ENCODE data around the gene WDR86.

WDR86 gene

GRCh38 chr7:151435971-151436370 is 26.1 kb upstream of the WDR86 start:
- Histone ChIP-seq H3K4me3 (replicated peaks; ENCODE audit: insufficient read depth, low read length) (no peak overlapping the region), H3K27ac (replicated peaks) (no peak overlapping the region), H3K27me3 (ENCODE audit: insufficient read depth, poor library complexity, severe bottlenecking) (peaks cover 5% of the 10 kb centered on the region)
- DNase-seq (ENCODE audit: low read depth in 1 of 2, low spot score in 1 of 2): no peak
- TF ChIP-seq SPI1 (IDR thresholded peaks at IDR 0.05; ENCODE audit: borderline replicate concordance, low read depth): no peak
- TF ChIP-seq REST (IDR thresholded peaks at IDR 0.05; ENCODE audit: insufficient replicate concordance, low read depth): no peak
- no peak for TF ChIP-seq POLR2AphosphoS5 (IDR thresholded peaks at IDR 0.05; ENCODE audit: low read depth)
- TF ChIP-seq GABPA (IDR thresholded peaks at IDR 0.05; ENCODE audit: low read depth): no peak
- no peak for TF ChIP-seq CTCF (IDR thresholded peaks at IDR 0.05; ENCODE audit: insufficient read depth, low read length)

GRCh38 chr7:151435103-151435916 is 25.5 kb upstream of the WDR86 start:
- TF ChIP-seq GABPA (IDR thresholded peaks at IDR 0.05; ENCODE audit: low read depth) (no peak), SPI1 (IDR thresholded peaks at IDR 0.05; ENCODE audit: borderline replicate concordance, low read depth) (no peak), REST (IDR thresholded peaks at IDR 0.05; ENCODE audit: insufficient replicate concordance, low read depth) (no peak), POLR2AphosphoS5 (IDR thresholded peaks at IDR 0.05; ENCODE audit: low read depth) (no peak), CTCF (IDR thresholded peaks at IDR 0.05; ENCODE audit: insufficient read depth, low read length) (no peak)
- H3K27ac ChIP-seq (replicated peaks): no peak overlapping the region
- H3K27me3 ChIP-seq (ENCODE audit: insufficient read depth, poor library complexity, severe bottlenecking): peaks cover 5% of the 10 kb centered on the region
- H3K4me3 ChIP-seq (replicated peaks; ENCODE audit: insufficient read depth, low read length): no peak overlapping the region
- DNase-seq (ENCODE audit: low read depth in 1 of 2, low spot score in 1 of 2): no peak

- no peak for DNase-seq (ENCODE audit: low read depth in 1 of 2, low spot score in 1 of 2)
- peaks cover 3% of the 10 kb centered on the region for H3K27me3 ChIP-seq (ENCODE audit: insufficient read depth, poor library complexity, severe bottlenecking)
- TF ChIP-seq GABPA (IDR thresholded peaks at IDR 0.05; ENCODE audit: low read depth) (no peak), REST (IDR thresholded peaks at IDR 0.05; ENCODE audit: insufficient replicate concordance, low read depth) (no peak), SPI1 (IDR thresholded peaks at IDR 0.05; ENCODE audit: borderline replicate concordance, low read depth) (no peak), POLR2AphosphoS5 (IDR thresholded peaks at IDR 0.05; ENCODE audit: low read depth) (no peak), CTCF (IDR thresholded peaks at IDR 0.05; ENCODE audit: insufficient read depth, low read length) (no peak)
- H3K4me3 ChIP-seq (replicated peaks; ENCODE audit: insufficient read depth, low read length): no peak overlapping the region
- H3K27ac ChIP-seq (replicated peaks): no peak overlapping the region
Measured at GRCh38 chr7:151434549-151434948, 24.7 kb upstream of the WDR86 start.

Measured in HL-60 (cell line).